Measurements from ENCODE around the gene HECW1. TPM values are rescaled to one million over a fixed set of nuclear protein-coding genes. Genes with fewer than 3 reads are reported as not detected.

Gene HECW1
- total RNA-seq, 1 donor from 2014 or later, result 0.15 TPM

DNA sequence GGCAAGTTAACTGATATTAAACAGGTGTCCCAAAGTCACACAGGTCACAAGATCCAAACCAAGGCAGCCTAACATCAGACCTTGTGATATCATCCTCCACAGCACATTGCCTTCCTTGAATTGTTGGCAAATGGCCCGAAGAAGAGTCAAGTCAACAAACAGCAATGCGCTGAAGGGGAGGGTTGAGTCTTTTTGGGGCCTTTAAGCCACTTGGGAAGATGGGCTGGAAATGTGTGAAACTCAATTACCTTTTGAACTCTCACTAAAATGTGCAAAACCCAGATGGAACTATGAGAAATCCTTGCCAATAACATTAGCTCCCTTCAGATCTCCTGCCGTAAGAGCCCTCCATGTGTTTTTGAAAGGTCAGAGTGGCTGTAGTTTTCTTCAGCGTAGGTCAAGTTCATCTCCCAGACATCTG, 422.6 kb downstream of the HECW1 start:
- Mint-ChIP-seq H3K9me3 (ENCODE audit: unreplicated experiment) (no peaks in the 10 kb centered on the region), H3K4me1 (ENCODE audit: unreplicated experiment) (no peaks in the 10 kb centered on the region), H3K36me3 (ENCODE audit: low read depth, unreplicated experiment) (no peaks in the 10 kb centered on the region), H3K27ac (ENCODE audit: unreplicated experiment) (no peak overlapping the region), H3K4me3 (ENCODE audit: unreplicated experiment) (no peak overlapping the region), H3K27me3 (ENCODE audit: unreplicated experiment) (no peaks in the 10 kb centered on the region)
- no peak for DNase-seq (ENCODE audit: low spot score)
- no peak for TF ChIP-seq CTCF (IDR thresholded peaks at IDR 0.05; ENCODE audit: unreplicated experiment)

DNA sequence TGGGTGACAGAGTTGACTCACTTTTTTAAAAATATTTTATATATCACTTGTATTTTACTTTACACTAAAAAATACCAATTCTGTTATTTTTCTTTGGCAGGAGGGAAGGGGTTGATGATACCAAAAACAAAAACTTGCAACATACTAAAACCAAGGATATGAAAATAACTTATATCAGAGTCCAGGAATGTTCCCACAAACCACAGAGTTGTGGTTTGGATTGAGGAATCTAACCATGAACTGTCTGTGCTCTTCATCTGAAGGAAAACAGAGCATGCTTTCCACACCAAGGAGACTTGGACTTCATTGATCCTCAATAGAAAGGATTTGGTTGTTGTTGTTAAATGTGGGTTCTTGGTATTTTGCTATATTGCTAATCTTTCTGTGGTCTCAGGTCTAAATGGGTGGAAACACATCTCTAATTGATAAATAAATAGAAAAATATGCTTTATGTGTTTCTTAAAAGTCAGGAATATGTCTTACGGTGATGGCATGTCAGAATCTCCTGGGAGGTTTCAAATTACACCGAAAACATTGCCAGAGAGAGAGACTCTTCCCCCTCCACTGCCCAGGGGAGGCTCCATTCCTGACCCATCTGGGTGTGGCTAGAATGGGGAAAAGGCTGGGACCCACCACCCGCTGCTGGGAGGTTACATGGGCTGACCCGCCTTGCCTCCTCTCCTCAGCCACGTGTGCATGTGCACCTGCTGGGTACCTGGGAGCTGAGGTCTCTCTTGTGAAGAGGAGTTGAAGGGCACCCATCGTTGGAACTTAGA, 423.6 kb downstream of the HECW1 start:
- no peaks in the 10 kb centered on the region for H3K36me3 Mint-ChIP-seq (ENCODE audit: low read depth, unreplicated experiment)
- no peaks in the 10 kb centered on the region for H3K4me1 Mint-ChIP-seq (ENCODE audit: unreplicated experiment)
- no peaks in the 10 kb centered on the region for H3K27me3 Mint-ChIP-seq (ENCODE audit: unreplicated experiment)
- TF ChIP-seq CTCF (IDR thresholded peaks at IDR 0.05; ENCODE audit: unreplicated experiment), result no peak
- no peaks in the 10 kb centered on the region for H3K9me3 Mint-ChIP-seq (ENCODE audit: unreplicated experiment)
- DNase-seq (ENCODE audit: low spot score), result no peak
- H3K27ac Mint-ChIP-seq (ENCODE audit: unreplicated experiment), result no peak overlapping the region
- no peak overlapping the region for H3K4me3 Mint-ChIP-seq (ENCODE audit: unreplicated experiment)

GRCh38 chr7:43536773-43537172, 424.3 kb downstream of the HECW1 start:
- Mint-ChIP-seq H3K4me3 (ENCODE audit: unreplicated experiment) (no peak overlapping the region), H3K9me3 (ENCODE audit: unreplicated experiment) (no peaks in the 10 kb centered on the region), H3K27me3 (ENCODE audit: unreplicated experiment) (no peaks in the 10 kb centered on the region), H3K4me1 (ENCODE audit: unreplicated experiment) (no peaks in the 10 kb centered on the region), H3K27ac (ENCODE audit: unreplicated experiment) (no peak overlapping the region), H3K36me3 (ENCODE audit: low read depth, unreplicated experiment) (no peaks in the 10 kb centered on the region)
- DNase-seq (ENCODE audit: low spot score), result no peak
- TF ChIP-seq CTCF (IDR thresholded peaks at IDR 0.05; ENCODE audit: unreplicated experiment), result no peak

GRCh38 chr7:43537765-43538403, 425.4 kb downstream of the HECW1 start:
- H3K4me3 Mint-ChIP-seq (ENCODE audit: unreplicated experiment), result no peak overlapping the region

More at GRCh38 chr7:43537765-43538403, 425.4 kb downstream of the HECW1 start:
- Mint-ChIP-seq H3K27me3 (ENCODE audit: unreplicated experiment) (no peaks in the 10 kb centered on the region), H3K36me3 (ENCODE audit: low read depth, unreplicated experiment) (no peaks in the 10 kb centered on the region), H3K27ac (ENCODE audit: unreplicated experiment) (no peak overlapping the region), H3K4me1 (ENCODE audit: unreplicated experiment) (no peaks in the 10 kb centered on the region), H3K9me3 (ENCODE audit: unreplicated experiment) (no peaks in the 10 kb centered on the region)
- no peak for TF ChIP-seq CTCF (IDR thresholded peaks at IDR 0.05; ENCODE audit: unreplicated experiment)
- DNase-seq (ENCODE audit: low spot score), result no peak
